ENCODE measurements around the gene APOBR.
A peak's percentile ranks its signal among the peaks of the same experiment; 100 is the strongest.
"Not testable (repeated sequence)": the region's sequence is repeated elsewhere in the genome, so short reads cannot be mapped to it uniquely, and the experiment has no call there.

APOBR gene, protein sequence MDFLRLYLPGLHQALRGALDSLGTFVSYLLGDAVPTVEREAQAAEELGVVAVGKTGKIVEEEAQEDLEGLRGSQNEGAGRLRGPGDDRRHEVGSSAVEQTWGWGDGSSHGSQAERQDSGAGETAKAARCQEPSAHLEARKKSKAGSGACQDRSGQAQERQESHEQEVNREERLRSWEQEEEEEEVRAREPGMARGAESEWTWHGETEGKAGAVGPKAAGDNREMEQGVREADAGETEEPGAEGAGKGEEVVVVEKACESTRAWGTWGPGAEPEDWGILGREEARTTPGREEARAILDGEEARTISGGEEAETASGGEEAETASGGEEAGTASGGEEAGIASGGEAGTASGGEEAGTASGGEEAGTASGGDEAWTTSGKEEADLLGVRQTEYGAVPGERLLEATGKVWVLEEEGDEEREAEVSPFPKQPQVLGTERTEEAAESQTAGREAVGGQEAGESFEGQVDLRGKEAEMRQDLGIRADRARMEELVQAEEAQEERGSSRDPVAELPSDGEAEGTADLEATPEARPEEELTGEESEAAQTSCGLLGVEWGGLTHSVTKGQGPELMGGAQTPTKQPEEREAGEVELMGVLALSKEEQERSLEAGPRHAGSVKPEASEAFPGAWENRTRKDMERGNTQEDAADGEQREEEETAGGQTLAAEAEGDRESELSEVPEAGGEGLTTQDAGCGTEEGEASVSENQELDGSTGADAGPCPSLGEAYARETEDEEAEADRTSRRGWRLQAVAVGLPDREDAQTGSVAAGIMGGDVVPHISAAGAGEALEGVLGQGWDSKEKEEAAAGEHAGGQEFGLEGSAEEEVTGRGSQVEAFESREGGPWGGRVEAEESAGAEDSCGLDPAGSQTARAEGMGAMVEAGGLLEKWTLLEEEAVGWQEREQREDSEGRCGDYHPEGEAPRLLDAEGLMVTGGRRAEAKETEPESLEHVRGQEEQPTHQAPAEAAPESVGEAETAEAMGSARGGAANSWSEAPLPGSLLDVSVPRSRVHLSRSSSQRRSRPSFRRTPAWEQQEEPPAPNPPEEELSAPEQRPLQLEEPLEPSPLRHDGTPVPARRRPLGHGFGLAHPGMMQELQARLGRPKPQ

GRCh38 chr16:28494121-28494851 is at the start of gene APOBR:
Gene APOBR, plus strand, starts transcription at chr16:28494643. Its CDS starts 39 bp downstream, at chr16:28494682.
- no peak for DNase-seq

GRCh38 chr16:28446388-28446787 is 48.1 kb upstream of the APOBR start:
- not testable (repeated sequence) for DNase-seq

DNA sequence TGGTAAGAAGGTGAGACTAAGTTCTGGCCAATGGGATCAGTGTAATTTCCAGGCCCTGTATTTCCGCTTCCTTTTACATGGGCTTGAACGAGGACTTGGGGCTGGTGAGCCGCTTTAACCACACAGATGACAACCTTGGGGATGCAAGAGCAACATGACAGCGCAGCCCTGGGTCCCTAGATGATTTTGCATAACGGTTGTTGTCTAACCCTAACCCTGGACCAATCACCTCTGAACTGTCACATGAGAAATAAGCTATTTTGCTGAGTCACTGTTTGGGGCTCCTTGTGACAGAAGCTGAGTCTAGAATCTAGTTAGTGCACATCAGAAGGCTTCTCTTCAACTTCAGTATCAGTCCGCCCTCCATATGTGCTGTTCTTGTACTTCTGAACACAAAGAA is 47.4 kb upstream of the APOBR start:
- DNase-seq = not testable (repeated sequence)

DNA sequence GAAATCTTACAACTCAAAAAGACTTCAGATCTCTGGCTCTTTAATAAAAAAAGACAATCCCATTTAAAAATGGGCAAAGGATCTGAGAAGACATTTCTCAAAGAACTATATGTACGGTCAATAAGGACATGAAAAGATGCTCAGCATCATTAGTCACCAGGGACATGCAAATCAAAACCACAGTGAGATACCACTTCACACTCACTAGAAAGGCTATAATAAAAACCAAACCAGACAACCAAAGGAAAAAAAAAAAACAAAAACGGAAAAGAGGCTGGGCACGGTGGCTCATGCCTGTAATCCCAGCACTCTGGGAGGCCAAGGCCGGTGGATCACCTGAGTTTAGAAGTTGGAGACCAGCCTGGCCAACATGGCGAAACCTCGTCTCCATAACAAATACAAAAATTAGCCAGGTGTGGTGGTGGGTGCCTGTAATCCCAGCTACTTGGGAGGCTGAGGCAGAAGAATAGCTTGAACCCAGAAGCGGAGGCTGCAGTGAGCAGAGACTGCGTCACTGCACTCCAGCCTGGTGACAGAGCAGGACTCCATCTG is 20.7 kb upstream of the APOBR start:
- DNase-seq = no peak

- DNase-seq = no peak
Observed at GRCh38 chr16:28475221-28475620, 19.2 kb upstream of the APOBR start.

- DNase-seq = no peak
Observed at GRCh38 chr16:28477311-28477920, 17.0 kb upstream of the APOBR start.

DNA sequence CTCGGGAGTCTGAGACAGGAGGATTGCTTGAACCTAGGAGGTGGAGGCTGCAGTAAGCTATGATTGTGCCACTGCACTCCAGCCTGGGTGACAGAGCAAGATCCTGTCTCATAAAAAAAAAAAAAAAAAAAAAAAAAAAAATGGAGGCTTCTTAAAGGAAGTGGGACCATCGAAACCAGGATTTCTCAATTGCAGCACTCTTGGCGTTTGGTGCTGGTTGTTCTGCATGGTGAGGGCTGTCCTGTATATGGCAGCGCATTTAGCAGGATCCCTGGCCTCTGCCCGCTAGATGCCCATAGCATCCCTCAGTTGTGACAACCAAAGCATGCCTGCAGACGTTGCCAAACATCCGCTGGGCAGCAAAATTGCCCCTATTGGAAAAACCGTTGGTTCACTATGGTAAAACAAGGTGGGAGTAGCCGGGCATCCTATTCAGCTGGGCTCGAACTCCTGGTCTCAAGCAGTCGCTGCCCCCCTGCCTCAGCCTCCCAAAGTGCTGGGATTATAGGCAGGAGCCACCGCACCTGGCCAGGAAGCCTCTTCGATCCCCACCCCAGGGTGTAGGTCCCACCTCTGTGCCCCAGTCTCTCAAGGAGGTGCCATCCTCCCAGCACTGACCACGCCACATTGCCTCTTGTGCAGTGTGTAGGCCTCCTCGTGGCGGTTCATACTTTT is 15.8 kb upstream of the APOBR start:
- no peak for DNase-seq

GRCh38 chr16:28482026-28482425 is 12.4 kb upstream of the APOBR start:
- DNase-seq = no peak

DNA sequence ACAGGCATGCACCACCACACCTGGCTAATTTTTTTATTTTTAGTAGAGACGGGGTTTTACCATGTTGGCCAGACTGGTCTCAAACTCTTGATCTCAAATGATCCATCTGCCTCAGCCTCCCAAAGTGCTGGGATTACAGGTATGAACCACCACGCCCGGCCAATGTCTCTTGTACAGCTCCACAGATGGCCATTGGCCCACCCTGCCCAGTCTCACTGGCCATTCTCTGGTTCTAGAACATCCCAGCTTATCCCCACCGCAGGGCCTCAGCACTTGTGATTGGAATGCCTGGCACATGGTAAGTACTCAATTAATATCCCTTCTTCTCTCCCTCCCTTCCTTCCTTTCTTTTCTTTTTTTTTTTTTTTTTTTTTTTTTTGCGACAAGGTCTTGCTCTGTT is 11.1 kb upstream of the APOBR start:
- not testable (repeated sequence) for DNase-seq

GRCh38 chr16:28486266-28486665 is 8.2 kb upstream of the APOBR start:
- DNase-seq = no peak

- peak; percentile 42 for DNase-seq
Observed at GRCh38 chr16:28491230-28491969, 3.0 kb upstream of the APOBR start.

- DNase-seq = peak; percentile 96
Observed at GRCh38 chr16:28491970-28492474, 2.4 kb upstream of the APOBR start, which contains the start of gene CLN3. Gene CLN3, minus strand, starts transcription at chr16:28492074. Its CDS starts 315 bp downstream, at chr16:28491759.

GRCh38 chr16:28492511-28492910 is 1.9 kb upstream of the APOBR start:
- no peak for DNase-seq

GRCh38 chr16:28495098-28495793 is 803 bp downstream of the APOBR start:
- DNase-seq = no peak

- DNase-seq = no peak
Observed at GRCh38 chr16:28495795-28496749, 1.6 kb downstream of the APOBR start.

GRCh38 chr16:28496844-28497243 is 2.4 kb downstream of the APOBR start:
- DNase-seq = no peak

- no peak for DNase-seq
Observed at GRCh38 chr16:28497386-28497785, 2.9 kb downstream of the APOBR start.

DNA sequence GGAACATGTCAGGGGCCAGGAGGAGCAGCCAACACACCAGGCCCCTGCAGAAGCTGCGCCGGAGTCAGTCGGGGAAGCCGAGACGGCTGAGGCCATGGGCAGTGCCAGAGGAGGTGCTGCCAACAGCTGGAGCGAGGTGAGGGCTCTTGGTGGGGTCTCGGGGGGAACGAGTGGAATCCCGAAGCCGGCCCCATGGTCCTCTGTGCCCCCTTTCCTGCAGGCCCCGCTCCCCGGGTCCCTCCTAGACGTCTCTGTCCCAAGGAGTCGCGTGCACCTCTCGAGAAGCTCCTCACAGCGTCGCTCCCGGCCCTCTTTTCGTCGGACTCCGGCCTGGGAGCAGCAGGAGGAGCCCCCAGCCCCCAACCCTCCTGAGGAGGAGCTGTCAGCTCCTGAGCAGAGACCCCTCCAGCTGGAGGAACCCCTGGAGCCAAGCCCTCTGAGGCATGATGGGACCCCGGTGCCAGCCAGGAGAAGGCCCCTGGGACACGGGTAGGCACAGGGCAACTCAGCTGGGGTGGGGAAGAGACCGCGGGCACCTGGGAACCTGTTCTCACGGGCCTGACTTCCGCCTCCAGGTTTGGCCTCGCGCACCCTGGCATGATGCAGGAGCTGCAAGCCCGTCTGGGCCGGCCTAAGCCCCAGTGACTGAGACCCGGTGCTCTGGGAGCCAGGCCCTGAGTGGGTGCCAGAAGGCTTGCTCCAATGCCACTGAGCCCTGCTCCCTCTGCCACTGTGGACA is 3.6 kb downstream of the APOBR start:
- no peak for DNase-seq

Data from NCI-H69 (cell line).